Brain microvascular endothelial cell (primary cell): ENCODE measurements around the gene HNRNPR.
A peak's percentile ranks its signal among the peaks of the same experiment; 100 is the strongest.

Source experiments
- DNase-seq: peaks from one replicate; pipeline ENCODE4 v3.0.0-alpha.2; 2020
- H3K27ac ChIP-seq: fragments of 250-450 bp; sonication (Bioruptor Pico); 2 replicates; pipeline ENCODE4 v1.5.1; 2020; ENCODE audit warnings: mild to moderate bottlenecking, moderate library complexity
- H3K27me3 ChIP-seq: fragments of 250-450 bp; sonication (Bioruptor Pico); replicated peaks from 2 replicates; pipeline ENCODE4 v1.5.1; 2020; ENCODE audit warnings: mild to moderate bottlenecking
- H3K36me3 ChIP-seq: fragments of 250-450 bp; sonication (Bioruptor Pico); replicated peaks from 2 replicates; pipeline ENCODE4 v1.5.1; 2020; ENCODE audit warnings: mild to moderate bottlenecking
- H3K4me3 ChIP-seq: 2 replicates; pipeline ENCODE4 v1.5.1; 2011; ENCODE audit warnings: low read depth, mild to moderate bottlenecking, control low read depth, low read length, moderate library complexity
- in situ Hi-C: cut with HindIII; loops from 2 replicates; pipeline ENCODE4 v1.10.0; 2017; ENCODE audit warnings: low sequenced_read_pairs, low pct_ligation_motif_present
- TF ChIP-seq, protein P1 (sequence below): IDR thresholded peaks from 2 replicates; pipeline ENCODE4 v1.5.1; 2011; ENCODE audit warnings: low read depth, mild to moderate bottlenecking, moderate library complexity, low read length, control low read depth, inconsistent platforms; ENCODE audit errors: missing control alignments

The HNRNPR gene

GRCh38 chr1:23344111-23344986 is at the start of gene HNRNPR:
HNRNPR (minus strand) TSS chr1:23344284; CDS start chr1:23341008, 3,276 bp downstream.
- DNase-seq: peak; percentile 100
- TF ChIP-seq, protein P1, sequence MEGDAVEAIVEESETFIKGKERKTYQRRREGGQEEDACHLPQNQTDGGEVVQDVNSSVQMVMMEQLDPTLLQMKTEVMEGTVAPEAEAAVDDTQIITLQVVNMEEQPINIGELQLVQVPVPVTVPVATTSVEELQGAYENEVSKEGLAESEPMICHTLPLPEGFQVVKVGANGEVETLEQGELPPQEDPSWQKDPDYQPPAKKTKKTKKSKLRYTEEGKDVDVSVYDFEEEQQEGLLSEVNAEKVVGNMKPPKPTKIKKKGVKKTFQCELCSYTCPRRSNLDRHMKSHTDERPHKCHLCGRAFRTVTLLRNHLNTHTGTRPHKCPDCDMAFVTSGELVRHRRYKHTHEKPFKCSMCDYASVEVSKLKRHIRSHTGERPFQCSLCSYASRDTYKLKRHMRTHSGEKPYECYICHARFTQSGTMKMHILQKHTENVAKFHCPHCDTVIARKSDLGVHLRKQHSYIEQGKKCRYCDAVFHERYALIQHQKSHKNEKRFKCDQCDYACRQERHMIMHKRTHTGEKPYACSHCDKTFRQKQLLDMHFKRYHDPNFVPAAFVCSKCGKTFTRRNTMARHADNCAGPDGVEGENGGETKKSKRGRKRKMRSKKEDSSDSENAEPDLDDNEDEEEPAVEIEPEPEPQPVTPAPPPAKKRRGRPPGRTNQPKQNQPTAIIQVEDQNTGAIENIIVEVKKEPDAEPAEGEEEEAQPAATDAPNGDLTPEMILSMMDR: no peak
- Histone ChIP-seq H3K27ac (peak within 1 kb of the TSS; percentile 96), H3K4me3 (peak within 1 kb of the TSS; percentile 85), H3K36me3 (no peaks in the 10 kb centered on the region), H3K27me3 (no peaks in the 10 kb centered on the region)
- in situ Hi-C loops: no loop called here

- Histone ChIP-seq H3K27me3 (no peaks in the 10 kb centered on the region), H3K36me3 (no peaks in the 10 kb centered on the region), H3K4me3 (no peak overlapping the region), H3K27ac (peak overlapping the region; percentile 49)
- TF ChIP-seq, protein P1: no peak
- peak; percentile 56 for DNase-seq
- in situ Hi-C loops: no loop called here
Observed at GRCh38 chr1:23393706-23394105, 49.6 kb upstream of the HNRNPR start.

DNA sequence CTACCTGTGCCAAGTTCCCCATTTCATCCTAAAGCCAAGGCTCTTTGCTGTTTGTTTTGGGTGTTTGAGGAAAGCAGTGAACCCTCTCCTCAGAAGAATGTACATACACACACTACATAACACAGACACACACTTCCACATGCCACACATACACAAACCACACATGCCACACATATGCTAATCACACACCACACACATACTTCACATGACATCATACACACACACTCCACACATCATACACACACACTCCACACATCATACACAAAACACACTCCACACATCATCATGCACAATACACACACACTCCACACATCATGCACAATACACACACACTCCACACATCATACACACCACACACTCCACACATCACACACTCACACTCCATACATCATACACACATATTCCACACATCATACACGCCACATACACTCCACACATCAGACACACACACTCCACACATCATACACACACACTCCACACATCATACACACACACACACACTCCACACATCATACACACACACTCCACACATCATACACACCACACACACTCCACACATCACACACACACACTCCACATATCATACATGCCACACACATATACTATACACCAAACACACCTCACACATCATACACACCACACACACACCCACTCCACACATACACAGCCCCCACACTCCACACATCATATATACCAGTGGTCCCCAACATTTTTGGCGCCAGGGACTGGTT is 48.2 kb upstream of the HNRNPR start:
- Histone ChIP-seq H3K36me3 (no peaks in the 10 kb centered on the region), H3K4me3 (no peak overlapping the region)
- in situ Hi-C loops: no loop called here

DNA sequence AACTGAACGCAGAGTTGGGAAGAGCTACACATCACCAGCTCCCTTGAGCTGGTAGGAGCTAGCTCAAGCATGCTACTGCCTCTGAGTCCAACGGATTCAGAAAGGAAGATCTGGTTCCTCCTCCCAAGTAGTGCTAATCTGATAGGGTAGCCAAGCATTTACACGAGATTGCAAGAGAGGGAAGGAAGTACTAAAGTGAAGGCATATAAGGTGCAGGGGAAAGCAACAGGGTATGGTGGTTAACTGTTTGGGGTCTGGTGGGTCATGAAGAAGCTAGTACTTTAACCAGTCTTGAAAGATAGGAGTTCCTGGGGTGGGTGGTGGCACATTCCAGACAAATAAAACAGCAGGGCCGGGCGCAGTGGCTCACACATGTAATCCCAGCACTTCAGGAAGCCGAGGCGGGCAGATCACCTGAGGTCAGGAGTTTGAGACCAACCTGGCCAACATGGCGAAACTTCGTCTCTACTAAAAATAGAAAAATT is 45.8 kb upstream of the HNRNPR start:
- TF ChIP-seq, protein P1: no peak
- Histone ChIP-seq H3K36me3 (no peaks in the 10 kb centered on the region), H3K4me3 (no peak overlapping the region), H3K27me3 (no peaks in the 10 kb centered on the region), H3K27ac (no peak overlapping the region)
- no peak for DNase-seq
- in situ Hi-C loops: no loop called here

More for the DNA sequence above, 48.2 kb upstream of the HNRNPR start:
- Histone ChIP-seq H3K27me3 (no peaks in the 10 kb centered on the region), H3K27ac (no peak overlapping the region)
- DNase-seq: no peak
- TF ChIP-seq, protein P1: no peak

GRCh38 chr1:23387494-23387893 is 43.4 kb upstream of the HNRNPR start:
- no peak overlapping the region for H3K27ac ChIP-seq
- DNase-seq: no peak
- H3K4me3 ChIP-seq: no peak overlapping the region
- H3K36me3 ChIP-seq: no peaks in the 10 kb centered on the region
- in situ Hi-C loops: no loop called here
- H3K27me3 ChIP-seq: no peaks in the 10 kb centered on the region
- TF ChIP-seq, protein P1: no peak
